ENCODE measurements around the gene ARMH3.

GRCh38 chr10:102072673-102073527, 16.9 kb upstream of the ARMH3 start:
- TF ChIP-seq CTCF (IDR thresholded peaks at IDR 0.05) (peak; percentile 77 to 91 (median 84)), POLR2A (IDR thresholded peaks at IDR 0.05) (no peak)

Measured in body of pancreas (tissue), 4 donors.